ENCODE data around the gene EFEMP1. TPM values are rescaled to one million over a fixed set of nuclear protein-coding genes. Genes with fewer than 3 reads are reported as not detected.

EFEMP1 gene
- total RNA-seq, 1 experiment from 2014 or later: 0.34 TPM

GRCh38 chr2:55970500-55970899 is 46.9 kb upstream of the EFEMP1 start:
- Histone ChIP-seq H3K27me3 (ENCODE audit: insufficient read depth, low read length) (no peaks in the 10 kb centered on the region), H3K4me3 (replicated peaks in 1 of 2; ENCODE audit: low read depth in 1 of 2, low read length in 2 of 2) (no peak overlapping the region), H3K36me3 (ENCODE audit: control insufficient read depth in 1 of 2, insufficient read depth in 2 of 2, low read length in 2 of 2) (no peaks in the 10 kb centered on the region), H3K4me2 (ENCODE audit: low read length) (no peak overlapping the region), H3K9me2 (ENCODE audit: insufficient read depth) (no peaks in the 10 kb centered on the region), H3K9ac (ENCODE audit: low read length) (no peak overlapping the region), H3K27ac (ENCODE audit: low read depth, low read length) (no peak overlapping the region), H2AFZ (ENCODE audit: low read depth, low read length, poor library complexity, severe bottlenecking) (no peak overlapping the region), H3K4me1 (ENCODE audit: control insufficient read depth in 1 of 2, insufficient read depth in 2 of 2, low read length in 2 of 2) (no peaks in the 10 kb centered on the region), H3K79me2 (ENCODE audit: insufficient read depth, low read length) (no peaks in the 10 kb centered on the region), H3K9me3 (ENCODE audit: control insufficient read depth in 1 of 2, insufficient read depth in 1 of 2, low read depth in 1 of 2, low read length in 2 of 2) (no peaks in the 10 kb centered on the region), H4K20me1 (ENCODE audit: insufficient read depth) (no peaks in the 10 kb centered on the region)
- ATAC-seq: no peak
- CTCF ChIA-PET: interaction anchor here (1.4 kb wide), 1 partner anchor 9 kb away, joined by 3 read pairs; no protein-coding TSS in a partner anchor
- DNase-seq (ENCODE audit: low read depth, low spot score): no peak
- no TSS peak for BruUV-seq (replicated peaks)
- POLR2A ChIA-PET: no interaction called here
- RAD21 ChIA-PET (ENCODE audit: low non-redundant PET in 1 of 2, low total read pairs in 2 of 2, uncharacterized antibody in 2 of 2, unreplicated experiment in 2 of 2): no interaction called here
- intact Hi-C loops (cut with micrococcal nuclease): no loop called here
- TF ChIP-seq POLR2AphosphoS5 (IDR thresholded peaks at IDR 0.05; ENCODE audit: low read depth, low read length): no peak
- no peak for TF ChIP-seq ZFX (IDR thresholded peaks at IDR 0.05)
- TF ChIP-seq YY1 (IDR thresholded peaks at IDR 0.05; ENCODE audit: extremely low read depth, insufficient replicate concordance, low read depth, low read length): no peak
- no peak for TF ChIP-seq EZH2 (IDR thresholded peaks at IDR 0.05)
- TF ChIP-seq CEBPB (IDR thresholded peaks at IDR 0.05; ENCODE audit: low read depth): no peak
- no peak for TF ChIP-seq POLR2A (IDR thresholded peaks at IDR 0.05; ENCODE audit: borderline replicate concordance, extremely low read depth, insufficient read depth, insufficient read length)
- TF ChIP-seq CTCF (IDR thresholded peaks at IDR 0.05 in 2 of 3, conservative IDR thresholded peaks at IDR 0.05 in 1 of 3; ENCODE audit: borderline replicate concordance in 1 of 3, insufficient read depth in 1 of 3, low read depth in 2 of 3, low read length in 2 of 3): no peak
- no peak for TF ChIP-seq RAD21 (IDR thresholded peaks at IDR 0.05; ENCODE audit: low read depth)
- no peak for TF ChIP-seq SP1 (IDR thresholded peaks at IDR 0.05; ENCODE audit: low read depth)
- TF ChIP-seq REST (IDR thresholded peaks at IDR 0.05; ENCODE audit: low read depth): no peak
- no peak for TF ChIP-seq EZH2phosphoT487 (IDR thresholded peaks at IDR 0.05; ENCODE audit: borderline replicate concordance)
